Measurements from ENCODE around the gene CALB2. TPM values are rescaled to one million over a fixed set of nuclear protein-coding genes. Genes with fewer than 3 reads are reported as not detected.

The CALB2 gene
- total and polyA plus RNA-seq, 7 donors = 1.2 to 8.2 (median 5.2) TPM; not detected in 1

DNA sequence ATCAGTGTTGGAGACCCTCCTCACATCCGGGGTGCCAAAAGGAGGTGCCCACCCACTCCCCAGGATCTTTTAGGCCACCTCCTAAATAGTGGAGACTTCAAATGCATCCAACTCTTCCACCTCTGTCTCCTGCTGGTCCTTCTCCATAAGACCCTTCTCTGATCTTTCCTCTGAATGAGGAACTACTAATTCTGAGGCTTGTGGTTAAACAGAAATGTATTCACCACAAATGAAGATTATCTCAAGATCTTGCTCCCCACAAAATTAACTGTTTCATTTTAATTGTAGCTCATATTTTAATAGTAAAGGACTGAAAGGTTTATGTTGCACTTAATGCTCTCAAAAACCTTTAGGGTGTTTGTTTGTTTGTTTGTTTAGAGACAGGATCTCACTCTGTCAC lies 49.2 kb downstream of the CALB2 start:
- H3K27ac ChIP-seq = no peak overlapping the region
- no peak for DNase-seq
- intact Hi-C loops (cut with DNase I) = no loop called here
- H3K4me1 ChIP-seq = peaks cover 0 to 3% (median 0%) of the 10 kb centered on the region in 4 donors
- no peaks in the 10 kb centered on the region for H3K36me3 ChIP-seq
- 73 to 91% methylated on average over 1 of the region's 1 CpG for WGBS, 2 donors
- H3K4me3 ChIP-seq = no peak overlapping the region
- peaks cover 5 to 21% (median 7%) of the 10 kb centered on the region in 3 donors for H3K27me3 ChIP-seq
- TF ChIP-seq POLR2AphosphoS5 (IDR thresholded peaks at IDR 0.05) = no peak
- TF ChIP-seq POLR2A (IDR thresholded peaks at IDR 0.05) = no peak
- TF ChIP-seq EP300 (IDR thresholded peaks at IDR 0.05) = no peak
- TF ChIP-seq, protein P1, sequence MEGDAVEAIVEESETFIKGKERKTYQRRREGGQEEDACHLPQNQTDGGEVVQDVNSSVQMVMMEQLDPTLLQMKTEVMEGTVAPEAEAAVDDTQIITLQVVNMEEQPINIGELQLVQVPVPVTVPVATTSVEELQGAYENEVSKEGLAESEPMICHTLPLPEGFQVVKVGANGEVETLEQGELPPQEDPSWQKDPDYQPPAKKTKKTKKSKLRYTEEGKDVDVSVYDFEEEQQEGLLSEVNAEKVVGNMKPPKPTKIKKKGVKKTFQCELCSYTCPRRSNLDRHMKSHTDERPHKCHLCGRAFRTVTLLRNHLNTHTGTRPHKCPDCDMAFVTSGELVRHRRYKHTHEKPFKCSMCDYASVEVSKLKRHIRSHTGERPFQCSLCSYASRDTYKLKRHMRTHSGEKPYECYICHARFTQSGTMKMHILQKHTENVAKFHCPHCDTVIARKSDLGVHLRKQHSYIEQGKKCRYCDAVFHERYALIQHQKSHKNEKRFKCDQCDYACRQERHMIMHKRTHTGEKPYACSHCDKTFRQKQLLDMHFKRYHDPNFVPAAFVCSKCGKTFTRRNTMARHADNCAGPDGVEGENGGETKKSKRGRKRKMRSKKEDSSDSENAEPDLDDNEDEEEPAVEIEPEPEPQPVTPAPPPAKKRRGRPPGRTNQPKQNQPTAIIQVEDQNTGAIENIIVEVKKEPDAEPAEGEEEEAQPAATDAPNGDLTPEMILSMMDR (IDR thresholded peaks at IDR 0.05) = no peak
- no peaks in the 10 kb centered on the region for H3K9me3 ChIP-seq

DNA sequence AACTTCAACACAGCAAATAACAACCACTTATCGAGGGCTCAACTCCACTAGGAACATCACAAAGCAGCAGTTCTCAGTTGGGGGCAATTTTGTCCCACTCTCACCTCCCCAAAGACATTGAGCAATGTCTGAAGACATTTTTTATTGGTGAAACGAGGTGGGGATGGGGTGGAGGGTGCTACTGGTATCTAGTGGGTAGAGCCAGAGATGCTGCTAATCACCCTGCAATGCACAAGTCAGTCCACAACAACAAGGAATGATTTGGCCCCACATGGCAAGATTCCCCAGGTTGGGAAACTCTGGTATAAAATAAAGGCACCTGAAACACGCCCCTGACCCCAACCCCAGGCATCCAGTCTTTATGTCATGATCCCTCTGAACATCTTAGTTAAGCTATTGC lies 50.0 kb downstream of the CALB2 start:
- Histone ChIP-seq H3K36me3 (no peaks in the 10 kb centered on the region), H3K4me1 (peaks cover 0 to 6% (median 0%) of the 10 kb centered on the region in 4 donors), H3K27me3 (peaks cover 5 to 21% (median 7%) of the 10 kb centered on the region in 3 donors), H3K27ac (no peak overlapping the region), H3K4me3 (no peak overlapping the region), H3K9me3 (no peaks in the 10 kb centered on the region)
- intact Hi-C loops (cut with DNase I) = no loop called here
- WGBS, 2 donors = 39 to 50% methylated on average over 3 of the region's 3 CpGs
- TF ChIP-seq POLR2A (IDR thresholded peaks at IDR 0.05) (no peak), POLR2AphosphoS5 (IDR thresholded peaks at IDR 0.05) (no peak), EP300 (IDR thresholded peaks at IDR 0.05) (no peak)
- TF ChIP-seq, protein P1 (IDR thresholded peaks at IDR 0.05) = no peak
- DNase-seq = peak; percentile 26

DNA sequence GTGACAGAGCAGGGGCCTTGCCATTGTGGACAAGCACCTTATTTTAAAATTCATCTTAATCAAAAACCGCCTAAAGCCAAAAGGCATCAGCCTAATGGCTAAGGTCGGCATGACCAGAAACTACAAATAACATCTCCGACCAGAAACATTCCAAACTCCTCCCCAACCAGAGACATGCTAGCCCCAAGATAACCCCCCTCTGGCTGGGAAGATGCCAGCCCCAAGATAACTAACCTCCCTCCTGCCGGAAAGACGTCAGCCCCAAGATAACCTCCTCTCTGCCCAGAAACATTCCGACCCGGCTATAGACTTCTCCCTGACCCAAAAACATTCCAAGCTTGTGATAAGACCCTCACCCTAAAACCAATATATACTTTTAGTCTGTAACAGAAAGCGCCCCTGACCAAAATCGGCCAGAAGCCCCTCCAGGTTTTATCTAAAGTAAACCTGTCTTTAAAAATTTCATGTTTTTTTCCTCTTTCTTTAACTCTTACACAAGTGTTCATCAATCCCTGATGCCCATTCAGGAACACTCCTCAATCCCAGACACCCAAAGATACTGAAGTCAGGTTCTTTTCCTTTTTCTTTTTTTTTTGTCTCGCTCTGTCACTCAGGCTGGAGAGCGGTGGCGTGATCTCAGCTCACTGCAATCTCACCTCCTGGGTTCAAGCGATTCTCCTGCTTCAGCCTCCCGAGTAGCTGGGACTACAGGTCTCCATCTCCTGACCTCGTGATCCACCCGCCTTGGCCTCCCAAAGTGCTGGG lies 50.7 kb downstream of the CALB2 start:
- intact Hi-C loops (cut with DNase I) = no loop called here
- 64 to 71% methylated on average over 16 of the region's 16 CpGs for WGBS, 2 donors
- Histone ChIP-seq H3K27ac (no peak overlapping the region), H3K36me3 (no peaks in the 10 kb centered on the region), H3K4me3 (no peak overlapping the region), H3K9me3 (no peaks in the 10 kb centered on the region), H3K4me1 (peaks cover 0 to 6% (median 0%) of the 10 kb centered on the region in 4 donors), H3K27me3 (peaks cover 5 to 21% (median 7%) of the 10 kb centered on the region in 3 donors)
- DNase-seq = peak; percentile 12
- TF ChIP-seq POLR2A (IDR thresholded peaks at IDR 0.05) (no peak), POLR2AphosphoS5 (IDR thresholded peaks at IDR 0.05) (no peak), EP300 (IDR thresholded peaks at IDR 0.05) (no peak)
- TF ChIP-seq, protein P1 (IDR thresholded peaks at IDR 0.05) = no peak

DNA sequence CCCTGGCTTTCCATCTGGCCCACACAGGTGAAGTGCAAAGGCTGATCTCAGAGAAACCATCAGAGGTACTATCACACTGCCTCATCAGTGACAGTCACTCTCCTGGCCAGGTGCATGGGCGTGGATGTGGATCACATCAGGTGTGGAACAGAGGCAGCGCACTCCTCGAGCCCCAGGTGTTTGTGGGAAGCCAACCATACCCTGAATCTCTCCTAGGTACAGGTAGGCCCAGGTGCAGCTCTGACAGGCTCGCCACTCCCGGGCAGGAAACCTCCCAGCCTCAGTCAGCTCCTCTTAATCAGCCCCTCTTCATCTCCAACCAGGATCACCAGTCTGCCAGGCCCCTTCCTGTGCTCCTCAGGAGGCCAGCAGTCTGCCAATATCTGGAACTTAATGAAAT lies 51.6 kb downstream of the CALB2 start:
- TF ChIP-seq EP300 (IDR thresholded peaks at IDR 0.05) = no peak
- TF ChIP-seq POLR2A (IDR thresholded peaks at IDR 0.05) = no peak
- TF ChIP-seq, protein P1 (IDR thresholded peaks at IDR 0.05) = no peak
- TF ChIP-seq POLR2AphosphoS5 (IDR thresholded peaks at IDR 0.05) = no peak
- H3K27ac ChIP-seq = no peak overlapping the region
- DNase-seq = no peak
- intact Hi-C loops (cut with DNase I) = no loop called here
- H3K27me3 ChIP-seq = peaks cover 5 to 21% (median 7%) of the 10 kb centered on the region in 3 donors
- WGBS, 2 donors = 53 to 69% methylated on average over 5 of the region's 5 CpGs
- no peak overlapping the region for H3K4me3 ChIP-seq
- H3K9me3 ChIP-seq = no peaks in the 10 kb centered on the region
- peaks cover 0 to 6% (median 0%) of the 10 kb centered on the region in 4 donors for H3K4me1 ChIP-seq
- no peaks in the 10 kb centered on the region for H3K36me3 ChIP-seq

All from sigmoid colon (tissue), 7 donors.